Trophoblast cell (in vitro differentiated cells and primary cell): ENCODE measurements around the gene PCDHGC3.
"Not testable (repeated sequence)": the region's sequence is repeated elsewhere in the genome, so short reads cannot be mapped to it uniquely, and the experiment has no call there.

Experiments used
- DNase-seq, 2 donors: peaks; one replicate each; pipeline ENCODE4 v3.0.0-alpha.2; 2016
- H2AFZ ChIP-seq: 2 replicates; pipeline ENCODE4 v1.6.1; 2013; ENCODE audit warnings: low read length, moderate library complexity, mild to moderate bottlenecking; ENCODE audit not compliant: insufficient read depth, poor library complexity
- H2AK5ac ChIP-seq: 2 replicates; pipeline ENCODE4 v1.6.1; 2013; ENCODE audit warnings: mild to moderate bottlenecking, low read length
- H2BK120ac ChIP-seq: 2 replicates; pipeline ENCODE4 v1.6.1; 2013; ENCODE audit warnings: low read length, mild to moderate bottlenecking, moderate library complexity; ENCODE audit not compliant: insufficient read depth, poor library complexity
- H2BK12ac ChIP-seq: 2 replicates; pipeline ENCODE4 v1.6.1; 2013; ENCODE audit warnings: mild to moderate bottlenecking, low read length, moderate library complexity
- H2BK5ac ChIP-seq: 2 replicates; pipeline ENCODE4 v1.6.1; 2013; ENCODE audit warnings: low read length, low read depth, moderate library complexity, mild to moderate bottlenecking; ENCODE audit not compliant: poor library complexity
- H3K14ac ChIP-seq: 2 replicates; pipeline ENCODE4 v1.6.1; 2013; ENCODE audit warnings: mild to moderate bottlenecking, low read length
- H3K18ac ChIP-seq: 2 replicates; pipeline ENCODE4 v1.6.1; 2013; ENCODE audit warnings: mild to moderate bottlenecking, low read length
- H3K23ac ChIP-seq: 2 replicates; pipeline ENCODE4 v1.6.1; 2013; ENCODE audit warnings: low read length
- H3K27ac ChIP-seq: 2 replicates; pipeline ENCODE4 v1.5.1; 2013; ENCODE audit warnings: low read depth, mild to moderate bottlenecking, inconsistent platforms, low read length, moderate library complexity
- H3K27me3 ChIP-seq: 2 replicates; pipeline ENCODE4 v1.6.1; 2013; ENCODE audit warnings: inconsistent platforms, mild to moderate bottlenecking, low read length, moderate library complexity; ENCODE audit not compliant: insufficient read depth
- H3K36me3 ChIP-seq, 2 experiments: 1 replicate in 1 of 2; 2 replicates in 1 of 2; pipeline ENCODE4 v1.6.1; 2013; ENCODE audit warnings: low read length in 2 of 2, mild to moderate bottlenecking in 2 of 2, moderate library complexity in 1 of 2; ENCODE audit not compliant: insufficient read depth in 2 of 2, control insufficient read depth in 1 of 2
- H3K4ac ChIP-seq: 2 replicates; pipeline ENCODE4 v1.6.1; 2013; ENCODE audit warnings: low read depth, mild to moderate bottlenecking, low read length, moderate library complexity
- H3K4me1 ChIP-seq, 2 experiments: 1 replicate in 1 of 2; 2 replicates in 1 of 2; pipeline ENCODE4 v1.6.1; 2013; ENCODE audit warnings: low read length in 2 of 2, mild to moderate bottlenecking in 2 of 2, moderate library complexity in 1 of 2; ENCODE audit not compliant: insufficient read depth in 2 of 2, control insufficient read depth in 1 of 2
- H3K4me2 ChIP-seq: 2 replicates; pipeline ENCODE4 v1.6.1; 2013; ENCODE audit warnings: inconsistent platforms, mild to moderate bottlenecking, low read length, moderate library complexity
- H3K4me3 ChIP-seq: 2 replicates; pipeline ENCODE4 v1.5.1; 2013; ENCODE audit warnings: mild to moderate bottlenecking, low read depth, low read length, inconsistent platforms
- H3K79me1 ChIP-seq: one replicate; pipeline ENCODE4 v1.6.1; 2013; ENCODE audit warnings: low read length
- H3K79me2 ChIP-seq: 2 replicates; pipeline ENCODE4 v1.6.1; 2013; ENCODE audit warnings: low read length, mild to moderate bottlenecking; ENCODE audit not compliant: control insufficient read depth, insufficient read depth, poor library complexity
- H3K9ac ChIP-seq: 2 replicates; pipeline ENCODE4 v1.6.1; 2013; ENCODE audit warnings: mild to moderate bottlenecking, low read length
- H3K9me3 ChIP-seq: 2 replicates; pipeline ENCODE4 v1.6.1; 2013; ENCODE audit warnings: low read depth, mild to moderate bottlenecking, control low read depth, inconsistent platforms, low read length; ENCODE audit not compliant: insufficient read depth
- H4K12ac ChIP-seq: 2 replicates; pipeline ENCODE4 v1.6.1; 2013; ENCODE audit warnings: low read depth, mild to moderate bottlenecking, low read length, moderate library complexity
- H4K8ac ChIP-seq: 2 replicates; pipeline ENCODE4 v1.6.1; 2013; ENCODE audit warnings: low read depth, mild to moderate bottlenecking, low read length, moderate library complexity
- H4K91ac ChIP-seq: one replicate; pipeline ENCODE4 v1.6.1; 2013; ENCODE audit warnings: low read depth, mild to moderate bottlenecking, low read length, moderate library complexity
- WGBS: extraction: QIAGEN DNeasy Blood & Tissue Kit; methylation state at CpG from one replicate; pipeline ENCODE4 v1.1.7; 2013; ENCODE audit warnings: missing lambda C conversion rate; ENCODE audit not compliant: insufficient read length, insufficient coverage; ENCODE audit errors: extremely low coverage; 5-methylcytosine and 5-hydroxymethylcytosine counted together

Gene PCDHGC3

DNA sequence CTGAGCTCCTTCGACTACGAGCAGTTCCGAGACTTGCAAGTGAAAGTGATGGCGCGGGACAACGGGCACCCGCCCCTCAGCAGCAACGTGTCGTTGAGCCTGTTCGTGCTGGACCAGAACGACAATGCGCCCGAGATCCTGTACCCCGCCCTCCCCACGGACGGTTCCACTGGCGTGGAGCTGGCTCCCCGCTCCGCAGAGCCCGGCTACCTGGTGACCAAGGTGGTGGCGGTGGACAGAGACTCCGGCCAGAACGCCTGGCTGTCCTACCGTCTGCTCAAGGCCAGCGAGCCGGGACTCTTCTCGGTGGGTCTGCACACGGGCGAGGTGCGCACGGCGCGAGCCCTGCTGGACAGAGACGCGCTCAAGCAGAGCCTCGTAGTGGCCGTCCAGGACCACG is 43.5 kb upstream of the PCDHGC3 start:
- H3K79me1 ChIP-seq, H3K27me3 ChIP-seq, H2BK12ac ChIP-seq, H4K91ac ChIP-seq, H3K79me2 ChIP-seq, H3K4ac ChIP-seq, H3K4me1 ChIP-seq, H3K18ac ChIP-seq, H2BK120ac ChIP-seq, H2AK5ac ChIP-seq, H2BK5ac ChIP-seq, H3K4me3 ChIP-seq, H3K27ac ChIP-seq, H3K9ac ChIP-seq, H3K14ac ChIP-seq, H3K4me2 ChIP-seq, H2AFZ ChIP-seq, H4K8ac ChIP-seq, DNase-seq, H3K23ac ChIP-seq, H4K12ac ChIP-seq: not testable (repeated sequence)
- Histone ChIP-seq H3K9me3 (peaks cover 32% of the 10 kb centered on the region), H3K36me3 (peaks cover 28 to 31% of the 10 kb centered on the region in 2 experiments)
- no CpG with 5 or more reads among the region's 38 CpGs for WGBS

DNA sequence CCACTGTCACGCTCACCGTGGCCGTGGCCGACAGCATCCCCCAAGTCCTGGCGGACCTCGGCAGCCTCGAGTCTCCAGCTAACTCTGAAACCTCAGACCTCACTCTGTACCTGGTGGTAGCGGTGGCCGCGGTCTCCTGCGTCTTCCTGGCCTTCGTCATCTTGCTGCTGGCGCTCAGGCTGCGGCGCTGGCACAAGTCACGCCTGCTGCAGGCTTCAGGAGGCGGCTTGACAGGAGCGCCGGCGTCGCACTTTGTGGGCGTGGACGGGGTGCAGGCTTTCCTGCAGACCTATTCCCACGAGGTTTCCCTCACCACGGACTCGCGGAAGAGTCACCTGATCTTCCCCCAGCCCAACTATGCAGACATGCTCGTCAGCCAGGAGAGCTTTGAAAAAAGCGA is 43.0 kb upstream of the PCDHGC3 start:
- H3K9ac ChIP-seq, H3K79me1 ChIP-seq, H2BK12ac ChIP-seq, H3K27ac ChIP-seq, H2AK5ac ChIP-seq, H4K91ac ChIP-seq, H4K12ac ChIP-seq, H3K4me3 ChIP-seq, H3K23ac ChIP-seq, H3K4me2 ChIP-seq, H2BK5ac ChIP-seq, DNase-seq, H3K18ac ChIP-seq, H4K8ac ChIP-seq, H2BK120ac ChIP-seq, H3K14ac ChIP-seq, H3K27me3 ChIP-seq, H3K4ac ChIP-seq, H2AFZ ChIP-seq, H3K79me2 ChIP-seq, H3K4me1 ChIP-seq: not testable (repeated sequence)
- no CpG with 5 or more reads among the region's 29 CpGs for WGBS
- H3K9me3 ChIP-seq = peaks cover 27% of the 10 kb centered on the region
- H3K36me3 ChIP-seq = peaks cover 24 to 27% of the 10 kb centered on the region in 2 experiments

DNA sequence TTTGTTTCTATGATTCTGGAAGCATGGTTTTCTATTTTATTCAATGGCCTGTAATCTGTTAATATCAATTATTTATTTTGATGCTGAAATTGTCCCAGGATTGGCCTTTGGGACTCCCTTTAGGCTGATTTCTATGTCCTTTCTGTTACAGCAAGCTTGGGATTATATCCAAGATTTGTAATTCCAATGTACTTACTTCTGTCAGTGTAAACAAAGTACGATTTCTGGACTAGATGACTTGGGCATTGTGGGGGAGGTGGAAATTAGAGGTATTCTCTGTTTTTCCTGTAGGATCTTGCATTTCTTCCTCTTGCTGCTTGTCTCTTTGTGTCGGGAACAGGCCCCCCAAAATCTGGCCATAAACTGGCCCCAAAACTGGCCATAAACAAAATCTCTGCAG is 41.8 kb upstream of the PCDHGC3 start:
- H2AK5ac ChIP-seq = no peak overlapping the region
- H3K36me3 ChIP-seq = peaks cover 19 to 21% of the 10 kb centered on the region in 2 experiments
- no peak overlapping the region for H3K18ac ChIP-seq
- H2BK12ac ChIP-seq = no peak overlapping the region
- no peak overlapping the region for H3K9ac ChIP-seq
- peaks cover 0 to 2% of the 10 kb centered on the region in 2 experiments for H3K4me1 ChIP-seq
- no peaks in the 10 kb centered on the region for H3K79me1 ChIP-seq
- no peak overlapping the region for H3K4me2 ChIP-seq
- no peaks in the 10 kb centered on the region for H3K27me3 ChIP-seq
- DNase-seq = no peak
- H3K23ac ChIP-seq = no peak overlapping the region
- WGBS = no CpG with 5 or more reads among the region's 2 CpGs
- no peak overlapping the region for H3K4me3 ChIP-seq
- H3K14ac ChIP-seq = no peak overlapping the region
- H2BK5ac ChIP-seq = no peak overlapping the region
- no peak overlapping the region for H4K12ac ChIP-seq
- no peak overlapping the region for H3K27ac ChIP-seq
- no peak overlapping the region for H4K8ac ChIP-seq
- no peak overlapping the region for H3K4ac ChIP-seq
- no peaks in the 10 kb centered on the region for H3K79me2 ChIP-seq
- peaks cover 22% of the 10 kb centered on the region for H3K9me3 ChIP-seq
- H2BK120ac ChIP-seq = no peak overlapping the region
- no peak overlapping the region for H4K91ac ChIP-seq
- no peak overlapping the region for H2AFZ ChIP-seq

GRCh38 chr5:141437221-141437620 is 38.5 kb upstream of the PCDHGC3 start:
- H3K4me3 ChIP-seq = no peak overlapping the region
- no peaks in the 10 kb centered on the region for H3K27me3 ChIP-seq
- H3K14ac ChIP-seq = no peak overlapping the region
- peaks cover 8% of the 10 kb centered on the region for H3K9me3 ChIP-seq
- H3K4me2 ChIP-seq = no peak overlapping the region
- no peaks in the 10 kb centered on the region for H3K79me1 ChIP-seq
- no peak overlapping the region for H2BK12ac ChIP-seq
- H2BK5ac ChIP-seq = no peak overlapping the region
- no peak overlapping the region for H4K8ac ChIP-seq
- H3K23ac ChIP-seq = no peak overlapping the region
- H3K18ac ChIP-seq = no peak overlapping the region
- H3K9ac ChIP-seq = no peak overlapping the region
- H2AK5ac ChIP-seq = no peak overlapping the region
- no peak overlapping the region for H4K91ac ChIP-seq
- H3K36me3 ChIP-seq = peaks cover 11% of the 10 kb centered on the region in 2 experiments
- no peak overlapping the region for H2AFZ ChIP-seq
- WGBS = no CpG with 5 or more reads among the region's 2 CpGs
- DNase-seq = no peak
- H3K79me2 ChIP-seq = no peaks in the 10 kb centered on the region
- no peak overlapping the region for H3K27ac ChIP-seq
- peaks cover 3 to 5% of the 10 kb centered on the region in 2 experiments for H3K4me1 ChIP-seq
- H4K12ac ChIP-seq = no peak overlapping the region
- H2BK120ac ChIP-seq = no peak overlapping the region
- no peak overlapping the region for H3K4ac ChIP-seq
